Glutamatergic neuron (in vitro differentiated cells): Measurements from ENCODE around the gene FOXP2. TPM values are rescaled to one million over a fixed set of nuclear protein-coding genes. Genes with fewer than 3 reads are reported as not detected.
A peak's percentile ranks its signal among the peaks of the same experiment; 100 is the strongest.

Experiments used
- DNase-seq: peaks from one replicate; pipeline ENCODE4 v3.0.0; 2022
- H3K27ac Mint-ChIP-seq: one replicate; pipeline ENCODE4 v1.8.0; 2020; ENCODE audit warnings: mild to moderate bottlenecking, mixed read lengths, inconsistent platforms; ENCODE audit not compliant: unreplicated experiment
- H3K27me3 Mint-ChIP-seq: one replicate; pipeline ENCODE4 v1.8.0; 2020; ENCODE audit warnings: mild to moderate bottlenecking, moderate library complexity, mixed read lengths, inconsistent platforms; ENCODE audit not compliant: unreplicated experiment
- H3K36me3 Mint-ChIP-seq: one replicate; pipeline ENCODE4 v1.8.0; 2020; ENCODE audit warnings: mild to moderate bottlenecking, mixed read lengths, inconsistent platforms; ENCODE audit not compliant: unreplicated experiment
- H3K4me1 Mint-ChIP-seq: one replicate; pipeline ENCODE4 v1.8.0; 2020; ENCODE audit warnings: mild to moderate bottlenecking, low read depth, mixed read lengths, inconsistent platforms; ENCODE audit not compliant: unreplicated experiment
- H3K4me3 Mint-ChIP-seq: one replicate; pipeline ENCODE4 v1.8.0; 2020; ENCODE audit warnings: mild to moderate bottlenecking, mixed read lengths, inconsistent platforms; ENCODE audit not compliant: unreplicated experiment
- H3K9me3 Mint-ChIP-seq: one replicate; pipeline ENCODE4 v1.8.0; 2020; ENCODE audit warnings: mild to moderate bottlenecking, moderate library complexity, mixed read lengths, inconsistent platforms; ENCODE audit not compliant: unreplicated experiment
- total RNA-seq: library from RNA; stranded (reverse); fragmentation: NEBNext Ultra II Directional; extraction: Animal tissue kit (Norgen Biotek cat#: 25700); gene quantifications from one replicate; pipeline ENCODE4 v1.2.1, GENCODE V29; 2021; ENCODE audit not compliant: unreplicated experiment
- TF ChIP-seq, protein P1 (sequence below): fragments of 200-600 bp; sonication (generic); IDR thresholded peaks from one replicate; pipeline ENCODE4 v1.5.0; 2021; ENCODE audit not compliant: partially characterized antibody, unreplicated experiment

FOXP2 gene
- total RNA-seq, 1 donor from 2014 or later, result 72.1 TPM

GRCh38 chr7:114662002-114662677 lies 247.5 kb downstream of the FOXP2 start:
- TF ChIP-seq, protein P1, sequence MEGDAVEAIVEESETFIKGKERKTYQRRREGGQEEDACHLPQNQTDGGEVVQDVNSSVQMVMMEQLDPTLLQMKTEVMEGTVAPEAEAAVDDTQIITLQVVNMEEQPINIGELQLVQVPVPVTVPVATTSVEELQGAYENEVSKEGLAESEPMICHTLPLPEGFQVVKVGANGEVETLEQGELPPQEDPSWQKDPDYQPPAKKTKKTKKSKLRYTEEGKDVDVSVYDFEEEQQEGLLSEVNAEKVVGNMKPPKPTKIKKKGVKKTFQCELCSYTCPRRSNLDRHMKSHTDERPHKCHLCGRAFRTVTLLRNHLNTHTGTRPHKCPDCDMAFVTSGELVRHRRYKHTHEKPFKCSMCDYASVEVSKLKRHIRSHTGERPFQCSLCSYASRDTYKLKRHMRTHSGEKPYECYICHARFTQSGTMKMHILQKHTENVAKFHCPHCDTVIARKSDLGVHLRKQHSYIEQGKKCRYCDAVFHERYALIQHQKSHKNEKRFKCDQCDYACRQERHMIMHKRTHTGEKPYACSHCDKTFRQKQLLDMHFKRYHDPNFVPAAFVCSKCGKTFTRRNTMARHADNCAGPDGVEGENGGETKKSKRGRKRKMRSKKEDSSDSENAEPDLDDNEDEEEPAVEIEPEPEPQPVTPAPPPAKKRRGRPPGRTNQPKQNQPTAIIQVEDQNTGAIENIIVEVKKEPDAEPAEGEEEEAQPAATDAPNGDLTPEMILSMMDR, result no peak
- DNase-seq, result no peak
- H3K27me3 Mint-ChIP-seq, result peaks cover 3% of the 10 kb centered on the region
- H3K27ac Mint-ChIP-seq, result peak overlapping the region; percentile 56
- H3K36me3 Mint-ChIP-seq, result no peaks in the 10 kb centered on the region
- peaks cover 36% of the 10 kb centered on the region for H3K4me1 Mint-ChIP-seq
- H3K4me3 Mint-ChIP-seq, result no peak overlapping the region
- peaks cover 1% of the 10 kb centered on the region for H3K9me3 Mint-ChIP-seq

DNA sequence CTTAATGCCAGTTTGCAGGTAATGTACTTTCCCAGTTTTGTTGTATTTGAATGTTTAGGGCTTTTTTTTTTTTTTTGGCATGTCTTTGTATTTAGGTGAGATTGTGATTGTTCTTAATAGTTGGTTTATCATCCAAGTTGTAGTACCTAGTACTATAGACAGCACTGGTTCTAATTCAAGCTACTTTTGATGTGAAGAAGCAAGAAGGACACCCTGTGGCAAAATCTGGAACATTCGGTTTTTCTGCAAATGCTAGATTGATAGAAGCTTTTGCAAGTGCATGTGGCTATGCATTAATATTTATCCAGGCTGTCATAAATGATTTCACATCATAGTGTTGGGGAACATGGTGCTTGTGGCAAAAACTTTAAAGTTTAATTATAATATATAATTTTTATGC lies 248.9 kb downstream of the FOXP2 start:
- no peak for DNase-seq
- Mint-ChIP-seq H3K9me3 (peaks cover 2% of the 10 kb centered on the region), H3K4me3 (no peak overlapping the region), H3K27me3 (peaks cover 2% of the 10 kb centered on the region), H3K27ac (no peak overlapping the region), H3K36me3 (no peaks in the 10 kb centered on the region), H3K4me1 (peaks cover 23% of the 10 kb centered on the region)
- TF ChIP-seq, protein P1, result no peak

DNA sequence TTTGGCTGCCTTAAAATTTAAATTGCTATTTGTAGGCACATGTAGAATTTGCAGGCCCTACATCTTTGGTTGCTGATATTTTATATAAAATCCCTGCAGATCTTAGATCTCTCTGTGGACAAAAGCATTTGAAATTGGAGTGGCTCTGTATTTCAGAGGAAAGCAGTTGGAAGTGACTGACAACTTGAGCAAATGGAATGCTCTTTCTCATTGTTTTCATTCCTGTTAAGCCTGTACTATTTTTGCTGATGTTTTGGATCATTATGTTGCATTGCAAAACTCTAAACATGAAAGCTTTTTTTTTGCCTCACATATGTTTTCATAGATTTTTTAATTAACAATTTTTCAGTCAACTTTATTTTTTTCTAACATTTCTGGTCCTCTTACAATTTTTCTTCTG lies 256.1 kb downstream of the FOXP2 start:
- no peak for DNase-seq
- H3K9me3 Mint-ChIP-seq, result peaks cover 3% of the 10 kb centered on the region
- peaks cover 2% of the 10 kb centered on the region for H3K27me3 Mint-ChIP-seq
- TF ChIP-seq, protein P1, result no peak
- H3K36me3 Mint-ChIP-seq, result no peaks in the 10 kb centered on the region
- no peaks in the 10 kb centered on the region for H3K4me1 Mint-ChIP-seq
- no peak overlapping the region for H3K27ac Mint-ChIP-seq
- no peak overlapping the region for H3K4me3 Mint-ChIP-seq

- no peak for DNase-seq
- Mint-ChIP-seq H3K9me3 (peaks cover 3% of the 10 kb centered on the region), H3K27me3 (peaks cover 2% of the 10 kb centered on the region), H3K4me3 (no peak overlapping the region), H3K4me1 (no peaks in the 10 kb centered on the region), H3K36me3 (no peaks in the 10 kb centered on the region), H3K27ac (no peak overlapping the region)
- TF ChIP-seq, protein P1, result no peak
Observed at GRCh38 chr7:114671563-114672123, 257.0 kb downstream of the FOXP2 start.

DNA sequence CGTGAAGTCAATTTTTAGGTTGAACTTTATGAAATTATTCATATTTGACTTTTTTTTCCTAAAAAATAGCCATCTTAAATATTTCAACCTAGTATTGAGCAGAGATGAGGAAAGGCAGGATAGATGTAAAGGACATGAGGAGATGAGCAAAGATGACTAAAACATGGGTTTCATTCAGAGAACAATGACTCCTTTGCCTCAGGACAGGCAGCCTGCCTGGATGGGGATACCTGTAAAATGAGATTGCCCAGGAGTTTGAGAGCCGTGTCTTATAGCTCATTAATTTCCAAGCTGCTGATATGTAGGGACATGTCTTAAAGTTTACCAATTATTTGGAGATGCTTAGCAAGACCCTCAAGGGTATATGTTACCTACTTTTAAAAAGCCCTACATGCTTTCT lies 263.5 kb downstream of the FOXP2 start:
- H3K4me3 Mint-ChIP-seq, result no peak overlapping the region
- no peaks in the 10 kb centered on the region for H3K4me1 Mint-ChIP-seq
- TF ChIP-seq, protein P1, result no peak
- H3K27ac Mint-ChIP-seq, result no peak overlapping the region
- DNase-seq, result no peak
- H3K9me3 Mint-ChIP-seq, result no peaks in the 10 kb centered on the region
- H3K27me3 Mint-ChIP-seq, result no peaks in the 10 kb centered on the region
- no peaks in the 10 kb centered on the region for H3K36me3 Mint-ChIP-seq
